Lower leg skin (tissue), 4 donors: ENCODE results near the gene LEFTY2. TPM values are rescaled to one million over a fixed set of nuclear protein-coding genes. Genes with fewer than 3 reads are reported as not detected.
A peak's percentile ranks its signal among the peaks of the same experiment; 100 is the strongest.
"Not testable (repeated sequence)": the region's sequence is repeated elsewhere in the genome, so short reads cannot be mapped to it uniquely, and the experiment has no call there.

ENCODE experiments used
- DNase-seq, 2 donors: peaks; one replicate each; pipeline ENCODE4 v3.0.0-alpha.2; 2019; ENCODE audit warnings: low spot score in 2 of 2
- H3K4me3 ChIP-seq: fragments of 200-600 bp; sonication (generic); 2 replicates; pipeline ENCODE4 v1.5.1; 2017; ENCODE audit warnings: mild to moderate bottlenecking, low read depth; ENCODE audit not compliant: poor library complexity, severe bottlenecking
- POLR2A ChIP-seq, 2 donors: fragments of 450-650 bp; IDR thresholded peaks; one replicate each; pipeline ENCODE4 v1.6.1; 2016 to 2017; ENCODE audit warnings: antibody characterized with exemption in 2 of 2, mild to moderate bottlenecking in 1 of 2, moderate library complexity in 1 of 2
- WGBS, 2 donors: methylation state at CpG; one replicate each; pipeline ENCODE4 v1.1.5; 2018; 5-methylcytosine and 5-hydroxymethylcytosine counted together
- intact Hi-C: fragments of 100-400 bp; cut with DNase I; formaldehyde crosslinking; loops from one replicate; pipeline ENCODE4 v1.15.0; 2023; ENCODE audit warnings: low total_unique reads
- total RNA-seq, 4 donors: library from RNA; depleted of rRNA; stranded (reverse); fragments of >200 nt; gene quantifications; one replicate each; pipeline ENCODE4 v1.1.0, GENCODE V29; 2016
- TF ChIP-seq, protein P1 (sequence below), 3 donors: fragments of 450-650 bp; IDR thresholded peaks; one replicate each; pipeline ENCODE4 v1.5.1; 2016; ENCODE audit warnings: antibody characterized with exemption in 3 of 3, mild to moderate bottlenecking in 3 of 3, moderate library complexity in 2 of 3

LEFTY2 gene
- total RNA-seq, 4 donors from 2014 or later = 0.16 to 0.86 TPM; not detected in 2

DNA sequence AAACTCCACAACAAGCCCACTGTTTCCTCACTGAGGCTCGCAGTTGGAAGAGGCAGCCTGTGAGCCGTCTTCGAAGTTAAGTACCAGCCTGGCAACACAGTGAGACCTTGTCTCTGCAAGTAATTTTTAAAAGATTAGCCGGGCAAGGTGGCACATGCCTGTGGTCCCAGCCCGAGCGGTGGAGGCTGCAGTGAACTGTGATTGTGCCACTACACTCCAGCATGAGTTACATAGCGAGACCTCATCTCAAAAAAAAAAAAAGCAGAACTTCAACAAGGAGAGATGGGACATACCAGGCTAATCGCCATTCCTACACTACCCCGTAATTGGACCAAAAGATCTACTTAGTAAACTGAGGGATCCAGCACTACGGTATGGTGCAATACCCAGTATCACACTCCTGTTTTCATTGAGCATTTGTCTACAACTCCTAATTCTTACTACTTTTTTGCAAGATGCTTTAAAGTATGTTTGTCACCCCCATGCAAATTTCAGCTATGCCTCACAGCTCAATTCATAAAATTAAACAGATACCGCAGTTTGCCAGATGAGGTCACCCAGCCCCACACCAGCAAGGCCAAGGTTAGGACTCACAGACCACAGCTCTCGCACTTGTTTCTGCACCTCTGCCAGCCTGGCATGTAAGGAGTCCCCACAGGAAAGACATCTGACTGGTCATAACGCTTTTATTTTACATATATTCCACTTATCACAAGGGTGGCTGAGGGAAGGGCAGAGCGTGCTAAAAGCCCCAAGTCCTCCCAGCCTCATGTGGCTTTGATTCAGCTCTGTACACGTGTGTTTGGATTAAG is 37.1 kb upstream of the LEFTY2 start:
- WGBS, 2 donors = 49 to 67% methylated on average over 15 of the region's 15 CpGs
- intact Hi-C loops = loop anchor here (2.0 kb wide), 1 partner anchor 503 kb away; no protein-coding TSS in a partner anchor
- DNase-seq = no peak
- TF ChIP-seq, protein P1, sequence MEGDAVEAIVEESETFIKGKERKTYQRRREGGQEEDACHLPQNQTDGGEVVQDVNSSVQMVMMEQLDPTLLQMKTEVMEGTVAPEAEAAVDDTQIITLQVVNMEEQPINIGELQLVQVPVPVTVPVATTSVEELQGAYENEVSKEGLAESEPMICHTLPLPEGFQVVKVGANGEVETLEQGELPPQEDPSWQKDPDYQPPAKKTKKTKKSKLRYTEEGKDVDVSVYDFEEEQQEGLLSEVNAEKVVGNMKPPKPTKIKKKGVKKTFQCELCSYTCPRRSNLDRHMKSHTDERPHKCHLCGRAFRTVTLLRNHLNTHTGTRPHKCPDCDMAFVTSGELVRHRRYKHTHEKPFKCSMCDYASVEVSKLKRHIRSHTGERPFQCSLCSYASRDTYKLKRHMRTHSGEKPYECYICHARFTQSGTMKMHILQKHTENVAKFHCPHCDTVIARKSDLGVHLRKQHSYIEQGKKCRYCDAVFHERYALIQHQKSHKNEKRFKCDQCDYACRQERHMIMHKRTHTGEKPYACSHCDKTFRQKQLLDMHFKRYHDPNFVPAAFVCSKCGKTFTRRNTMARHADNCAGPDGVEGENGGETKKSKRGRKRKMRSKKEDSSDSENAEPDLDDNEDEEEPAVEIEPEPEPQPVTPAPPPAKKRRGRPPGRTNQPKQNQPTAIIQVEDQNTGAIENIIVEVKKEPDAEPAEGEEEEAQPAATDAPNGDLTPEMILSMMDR (IDR thresholded peaks at IDR 0.05) = no peak
- no peak for TF ChIP-seq POLR2A (IDR thresholded peaks at IDR 0.05)
- no peak overlapping the region for H3K4me3 ChIP-seq

DNA sequence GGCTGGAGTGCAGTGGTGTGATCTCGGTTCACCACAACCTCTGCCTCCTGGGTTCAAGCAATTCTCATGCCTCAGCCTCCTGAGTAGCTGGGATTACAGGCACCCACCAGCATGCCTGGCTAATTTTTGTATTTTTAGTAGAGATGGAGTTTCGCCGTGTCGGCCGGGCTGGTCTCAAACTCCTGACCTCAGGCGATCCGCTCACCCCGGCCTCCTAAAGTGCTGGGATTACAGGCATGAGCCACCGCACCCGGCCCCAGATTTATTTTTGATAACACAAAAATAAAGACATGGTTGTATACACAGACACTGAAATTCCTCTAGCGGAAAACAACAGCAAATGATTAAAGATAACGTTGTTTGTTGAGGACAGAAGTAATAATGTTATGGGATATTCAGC is 34.1 kb upstream of the LEFTY2 start:
- DNase-seq, H3K4me3 ChIP-seq, intact Hi-C loops: not testable (repeated sequence)
- WGBS, 2 donors = 92 to 95% methylated on average over 12 of the region's 12 CpGs

GRCh38 chr1:225974454-225974853 is 33.4 kb upstream of the LEFTY2 start:
- no peak for DNase-seq
- TF ChIP-seq, protein P1 (IDR thresholded peaks at IDR 0.05) = no peak
- TF ChIP-seq POLR2A (IDR thresholded peaks at IDR 0.05) = no peak
- 83 to 95% methylated on average over 10 of the region's 10 CpGs for WGBS, 2 donors
- no peak overlapping the region for H3K4me3 ChIP-seq
- intact Hi-C loops = no loop called here

DNA sequence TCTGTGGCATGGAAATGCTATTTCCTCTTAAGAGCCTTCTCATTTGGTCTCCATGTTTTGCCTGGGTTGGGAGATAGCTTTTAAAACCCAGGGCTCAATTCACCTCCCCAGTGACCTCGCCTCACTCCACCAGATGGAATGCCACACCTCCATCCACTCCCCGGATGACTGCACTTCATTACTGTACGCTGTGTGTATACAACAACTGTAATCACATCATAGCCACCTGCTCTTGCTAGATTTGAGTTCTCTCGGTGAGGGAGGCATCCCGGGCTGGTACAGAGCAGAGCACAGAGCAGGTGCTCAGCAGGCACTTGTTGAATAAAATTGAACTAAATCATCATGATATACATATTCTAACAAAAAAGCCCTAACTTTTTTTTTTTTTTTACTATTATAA is 32.1 kb upstream of the LEFTY2 start:
- 76 to 78% methylated on average over 5 of the region's 5 CpGs for WGBS, 2 donors
- TF ChIP-seq POLR2A (IDR thresholded peaks at IDR 0.05) = no peak
- TF ChIP-seq, protein P1 (IDR thresholded peaks at IDR 0.05) = no peak
- intact Hi-C loops = no loop called here
- DNase-seq = no peak
- H3K4me3 ChIP-seq = no peak overlapping the region

GRCh38 chr1:225972344-225973152 is 31.5 kb upstream of the LEFTY2 start:
- TF ChIP-seq POLR2A (IDR thresholded peaks at IDR 0.05) = no peak
- TF ChIP-seq, protein P1 (IDR thresholded peaks at IDR 0.05) = no peak
- no peak for DNase-seq
- 87 to 95% methylated on average over 15 of the region's 15 CpGs for WGBS, 2 donors
- H3K4me3 ChIP-seq = no peak overlapping the region
- intact Hi-C loops = no loop called here

DNA sequence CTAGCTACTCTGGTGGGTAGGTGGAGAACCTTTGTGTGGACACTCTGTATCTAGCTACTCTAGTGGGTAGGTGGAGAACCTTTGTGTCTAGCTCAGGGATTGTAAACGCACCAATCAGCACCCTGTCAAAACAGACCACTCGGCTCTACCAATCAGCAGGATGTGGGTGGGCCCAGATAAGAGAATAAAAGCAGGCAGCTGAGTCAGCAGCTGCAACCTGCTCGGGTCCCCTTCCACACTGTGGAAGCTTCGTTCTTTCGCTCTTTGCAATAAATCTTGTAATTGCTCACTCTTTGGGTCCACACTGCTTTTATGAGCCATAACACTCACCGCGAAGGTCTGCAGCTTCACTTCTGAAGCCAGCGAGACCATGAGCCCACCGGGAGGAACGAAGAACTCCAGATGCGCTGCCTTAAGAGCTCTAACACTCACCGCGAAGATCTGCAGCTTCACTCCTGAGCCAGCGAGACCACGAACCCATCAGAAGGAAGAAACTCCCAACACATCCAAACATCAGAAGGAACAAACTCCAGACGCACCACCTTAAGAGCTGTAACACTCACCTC is 29.7 kb upstream of the LEFTY2 start:
- DNase-seq, intact Hi-C loops, H3K4me3 ChIP-seq: not testable (repeated sequence)
- WGBS, 2 donors = 87 to 92% methylated on average over 15 to 16 of the region's 16 CpGs

GRCh38 chr1:225969751-225970150 is 28.7 kb upstream of the LEFTY2 start:
- WGBS, 2 donors = 98% methylated on average over 12 to 15 of the region's 28 CpGs
- H3K4me3 ChIP-seq, intact Hi-C loops: not testable (repeated sequence)
- peak in 1 of 2 donors; percentile 72 for DNase-seq
